SK-N-SH (cell line): ENCODE measurements around the gene HSPB7.
"Not testable (repeated sequence)": the region's sequence is repeated elsewhere in the genome, so short reads cannot be mapped to it uniquely, and the experiment has no call there.

ENCODE experiments used
- CTCF ChIP-seq: fragments of 200-600 bp; sonication (generic); IDR thresholded peaks from 2 replicates; pipeline ENCODE4 v1.6.1; 2017; ENCODE audit warnings: antibody characterized with exemption, mild to moderate bottlenecking, moderate library complexity
- GATA2 ChIP-seq: sonication (generic); formaldehyde crosslinking; IDR thresholded peaks from 2 replicates; pipeline ENCODE4 v1.5.0; 2020; ENCODE audit warnings: mild to moderate bottlenecking, missing genetic modification reagents
- MXI1 ChIP-seq: IDR thresholded peaks from 2 replicates; pipeline ENCODE4 v1.6.1; 2012; ENCODE audit warnings: mild to moderate bottlenecking, low read depth, low read length, improper control_type of control experiment
- POLR2AphosphoS5 ChIP-seq: IDR thresholded peaks from 2 replicates; pipeline ENCODE4 v1.6.1; 2012; ENCODE audit warnings: low read depth, low read length
- REST ChIP-seq: IDR thresholded peaks from 2 replicates; pipeline ENCODE4 v1.6.1; 2012; ENCODE audit warnings: mild to moderate bottlenecking, low read depth, low read length, moderate library complexity
- RXRA ChIP-seq: IDR thresholded peaks from 2 replicates; pipeline ENCODE4 v1.4.0; 2012; ENCODE audit warnings: low read depth, mild to moderate bottlenecking, borderline replicate concordance
- YY1 ChIP-seq: IDR thresholded peaks from 2 replicates; pipeline ENCODE4 v1.4.0; 2012; ENCODE audit warnings: low read depth, mild to moderate bottlenecking

- not testable (repeated sequence) for TF ChIP-seq POLR2AphosphoS5; RXRA; MXI1; CTCF; YY1; REST; GATA2 (CRISPR knock-in tag)
Observed at GRCh38 chr1:16029003-16029268, 11.1 kb upstream of the HSPB7 start.
